GM23338 (cell line): ENCODE data around the gene POLE. TPM values are rescaled to one million over a fixed set of nuclear protein-coding genes. Genes with fewer than 3 reads are reported as not detected.
A peak's percentile ranks its signal among the peaks of the same experiment; 100 is the strongest.

Experiments used
- ATAC-seq: fragments of 200-7000 bp; cut with Tn5 transposase; 3 replicates; pipeline ENCODE4 v1.9.1; 2020
- DNase-seq: peaks from one replicate; pipeline ENCODE4 v3.0.0-alpha.2; 2015; ENCODE audit warnings: low spot score
- H2AFZ ChIP-seq: fragments of 200-600 bp; sonication (generic); 2 replicates; pipeline ENCODE4 v1.8.0; 2016; ENCODE audit warnings: antibody characterized with exemption, mild to moderate bottlenecking, moderate library complexity
- H3F3A ChIP-seq: fragments of 200-600 bp; sonication (generic); replicated peaks from 2 replicates; pipeline ENCODE4 v1.8.0; 2017; ENCODE audit warnings: antibody characterized with exemption, mixed run types, low read depth
- H3K27ac ChIP-seq: fragments of 200-600 bp; sonication (generic); 2 replicates; pipeline ENCODE4 v1.6.1; 2016; ENCODE audit warnings: low read depth
- H3K27me3 ChIP-seq: fragments of 200-600 bp; sonication (generic); 2 replicates; pipeline ENCODE4 v1.8.0; 2016; ENCODE audit warnings: mild to moderate bottlenecking, mixed run types, moderate library complexity; ENCODE audit not compliant: insufficient read depth
- H3K36me3 ChIP-seq: fragments of 200-600 bp; sonication (generic); 2 replicates; pipeline ENCODE4 v1.8.0; 2016; ENCODE audit warnings: mild to moderate bottlenecking; ENCODE audit not compliant: insufficient read depth
- H3K4me1 ChIP-seq: fragments of 200-600 bp; sonication (generic); 2 replicates; pipeline ENCODE4 v1.8.0; 2016; ENCODE audit warnings: mild to moderate bottlenecking, moderate library complexity; ENCODE audit not compliant: insufficient read depth
- H3K4me2 ChIP-seq: fragments of 200-600 bp; sonication (generic); 2 replicates; pipeline ENCODE4 v1.7.1; 2017; ENCODE audit warnings: mixed run types
- H3K4me3 ChIP-seq: fragments of 200-600 bp; sonication (generic); 2 replicates; pipeline ENCODE4 v1.6.1; 2016; ENCODE audit warnings: mixed run types
- H3K79me2 ChIP-seq: fragments of 200-600 bp; sonication (generic); replicated peaks from 2 replicates; pipeline ENCODE4 v1.8.0; 2017; ENCODE audit warnings: mild to moderate bottlenecking; ENCODE audit not compliant: insufficient read depth
- H3K9me2 ChIP-seq: fragments of 200-600 bp; sonication (generic); 2 replicates; pipeline ENCODE4 v1.8.0; 2017; ENCODE audit not compliant: insufficient read depth
- H4K20me1 ChIP-seq: fragments of 200-600 bp; sonication (generic); replicated peaks from 2 replicates; pipeline ENCODE4 v1.8.0; 2017; ENCODE audit warnings: mild to moderate bottlenecking; ENCODE audit not compliant: insufficient read depth
- H3K27ac Mint-ChIP-seq: 2 replicates; pipeline ENCODE4 v1.8.0; 2020; ENCODE audit warnings: inconsistent platforms, mild to moderate bottlenecking, moderate library complexity, mixed read lengths
- H3K27me3 Mint-ChIP-seq: 3 replicates; pipeline ENCODE4 v1.8.0; 2022; ENCODE audit warnings: low read depth, mild to moderate bottlenecking, moderate library complexity, mixed read lengths, inconsistent platforms; ENCODE audit not compliant: insufficient read depth, poor library complexity
- H3K36me3 Mint-ChIP-seq: 3 replicates; pipeline ENCODE4 v1.8.0; 2021; ENCODE audit warnings: low read depth, mild to moderate bottlenecking, inconsistent platforms, moderate library complexity, mixed read lengths
- H3K4me1 Mint-ChIP-seq: 3 replicates; pipeline ENCODE4 v1.8.0; 2020; ENCODE audit warnings: mild to moderate bottlenecking, inconsistent platforms, mixed read lengths
- H3K4me3 Mint-ChIP-seq: 3 replicates; pipeline ENCODE4 v1.8.0; 2021; ENCODE audit warnings: moderate library complexity, mild to moderate bottlenecking, inconsistent platforms, mixed read lengths
- H3K9me3 Mint-ChIP-seq: 3 replicates; pipeline ENCODE4 v1.8.0; 2020; ENCODE audit warnings: moderate library complexity, mild to moderate bottlenecking, inconsistent platforms, mixed read lengths
- CREB1 ChIP-seq: fragments of 250-450 bp; sonication (Bioruptor Pico); IDR thresholded peaks from 2 replicates; pipeline ENCODE4 v1.5.0; 2020; ENCODE audit warnings: low read depth, mild to moderate bottlenecking, moderate library complexity
- CTCF ChIP-seq, 2 experiments: fragments of 200-600 bp in 1 of 2; sonication (generic) in 1 of 2; conservative IDR thresholded peaks; 2 replicates each; pipeline versions ENCODE4 v1.5.1 to v1.6.1; 2016 to 2017; ENCODE audit warnings: antibody characterized with exemption in 2 of 2, low read depth in 2 of 2, mild to moderate bottlenecking in 2 of 2, moderate library complexity in 1 of 2
- ETS1 ChIP-seq: IDR thresholded peaks from 2 replicates; pipeline ENCODE4 v1.6.1; 2016; ENCODE audit warnings: antibody characterized with exemption
- EZH2 ChIP-seq: fragments of 200-600 bp; sonication (generic); IDR thresholded peaks from one replicate; pipeline ENCODE4 v1.8.0; 2017; ENCODE audit warnings: antibody characterized with exemption, mild to moderate bottlenecking, low read depth; ENCODE audit not compliant: unreplicated experiment
- EZH2phosphoT487 ChIP-seq: fragments of 200-600 bp; sonication (generic); IDR thresholded peaks from one replicate; pipeline ENCODE4 v1.8.1; 2018; ENCODE audit warnings: antibody characterized with exemption; ENCODE audit not compliant: unreplicated experiment
- NANOG ChIP-seq: IDR thresholded peaks from 2 replicates; pipeline ENCODE4 v1.6.1; 2016; ENCODE audit warnings: antibody characterized with exemption, borderline replicate concordance
- POLR2AphosphoS5 ChIP-seq: IDR thresholded peaks from 2 replicates; pipeline ENCODE4 v1.6.1; 2016; ENCODE audit warnings: antibody characterized with exemption, low read depth
- STAT1 ChIP-seq: IDR thresholded peaks from one replicate; pipeline ENCODE4 v1.6.1; 2016; ENCODE audit warnings: antibody characterized with exemption; ENCODE audit not compliant: unreplicated experiment
- ZNF114 ChIP-seq: fragments of 250-450 bp; sonication (Bioruptor Pico); IDR thresholded peaks from 2 replicates; pipeline ENCODE4 v1.5.0; 2020; ENCODE audit warnings: mild to moderate bottlenecking, moderate library complexity
- ZNF331 ChIP-seq: fragments of 250-450 bp; sonication (Bioruptor Pico); IDR thresholded peaks from 2 replicates; pipeline ENCODE4 v1.5.0; 2020; ENCODE audit warnings: low read depth, mild to moderate bottlenecking, moderate library complexity
- polyA plus RNA-seq: library from polyadenylated mRNA; unstranded; fragments of >200 nt; fragmentation: Nextera tagmentation; extraction: Ambion mirVana; gene quantifications from 2 replicates; pipeline ENCODE4 v1.2.1, GENCODE V29; 2016
- total RNA-seq: library from RNA; depleted of rRNA; stranded (reverse); fragments of >200 nt; shearing (Covaris generic); gene quantifications from 2 replicates; pipeline ENCODE4 v1.2.3, GENCODE V29; 2014

The POLE gene
- total and polyA plus RNA-seq, 2 experiments from 2014 or later: 33.6 to 125 TPM

- Mint-ChIP-seq H3K9me3 (peaks cover 22% of the 10 kb centered on the region; the same call in 2 of the 3 replicates), H3K4me1 (no peaks in the 10 kb centered on the region), H3K4me3 (no peak within 1 kb of the TSS), H3K36me3 (peaks cover 3% of the 10 kb centered on the region; the same call in 1 of the 3 replicates), H3K27ac (no peak within 1 kb of the TSS), H3K27me3 (peaks cover 86% of the 10 kb centered on the region)
- H3K27me3 ChIP-seq: peaks cover 91% of the 10 kb centered on the region
- DNase-seq: no peak
- peak; percentile 21 for ATAC-seq
- 0 out of 2 replicates have a peak within 1 kb of the TSS, but pooled peaks have one; percentile 32 for H2AFZ ChIP-seq
- H3K4me2 ChIP-seq: no peak within 1 kb of the TSS
- H3K79me2 ChIP-seq: no peaks in the 10 kb centered on the region
- H3K27ac ChIP-seq: no peak within 1 kb of the TSS
- no peaks in the 10 kb centered on the region for H3K9me2 ChIP-seq
- H3K4me3 ChIP-seq: no peak within 1 kb of the TSS
- no peaks in the 10 kb centered on the region for H4K20me1 ChIP-seq
- no peaks in the 10 kb centered on the region for H3K36me3 ChIP-seq
- H3F3A ChIP-seq: 0 out of 2 replicates have a peak, but pooled peaks cover 4% of the 10 kb centered on the region
- no peak for TF ChIP-seq STAT1
- TF ChIP-seq CTCF (conservative IDR thresholded peaks at IDR 0.05; ENCODE audit: low read depth in 2 of 2): no peak
- no peak for TF ChIP-seq CREB1 (CRISPR knock-in tag)
- TF ChIP-seq ETS1: no peak
- TF ChIP-seq ZNF114 (CRISPR knock-in tag): no peak
- no peak for TF ChIP-seq NANOG
- no peaks in the 10 kb centered on the region for H3K4me1 ChIP-seq
Observed at GRCh38 chr12:132610051-132610759, 76.9 kb downstream of the POLE start, which contains the start of gene LRCOL1. Gene LRCOL1 (minus strand): TSS chr12:132610582. CDS start chr12:132606251, 4,331 bp downstream.

- ATAC-seq (no peak), DNase-seq (no peak)
- Mint-ChIP-seq H3K4me1 (no peaks in the 10 kb centered on the region), H3K9me3 (peaks cover 19% of the 10 kb centered on the region; the same call in 2 of the 3 replicates), H3K36me3 (no peaks in the 10 kb centered on the region), H3K27ac (no peak overlapping the region), H3K27me3 (peaks cover 78% of the 10 kb centered on the region), H3K4me3 (no peak overlapping the region)
- TF ChIP-seq NANOG (no peak), EZH2 (no peak), CREB1 (CRISPR knock-in tag) (no peak), POLR2AphosphoS5 (no peak), ZNF331 (CRISPR knock-in tag) (no peak), EZH2phosphoT487 (no peak), ZNF114 (CRISPR knock-in tag) (no peak)
- H3K4me2 ChIP-seq: no peak overlapping the region
- no peak overlapping the region for H3K4me3 ChIP-seq
- H3K9me2 ChIP-seq: no peaks in the 10 kb centered on the region
- no peaks in the 10 kb centered on the region for H3K36me3 ChIP-seq
- H3K27ac ChIP-seq: no peak overlapping the region
- no peaks in the 10 kb centered on the region for H4K20me1 ChIP-seq
- H3F3A ChIP-seq: 0 out of 2 replicates have a peak, but pooled peaks cover 4% of the 10 kb centered on the region
- no peaks in the 10 kb centered on the region for H3K4me1 ChIP-seq
- H3K79me2 ChIP-seq: no peaks in the 10 kb centered on the region
- H2AFZ ChIP-seq: no peak overlapping the region
- H3K27me3 ChIP-seq: peaks cover 79% of the 10 kb centered on the region
Observed at GRCh38 chr12:132608231-132609171, 78.6 kb downstream of the POLE start.
